BLaER1 treated with 17β-estradiol and CSF1 and Interleukin-3, amounts not matched to agents 10 nM and 100 nM (cell line): ENCODE measurements around the gene RANBP3.

ENCODE experiments used
- H3K27ac ChIP-seq, 11 experiments: shearing (Covaris generic); formaldehyde crosslinking; 2 replicates each; pipeline ENCODE4 v1.8.1; 2022
- H3K27me3 ChIP-seq, 11 experiments: shearing (Covaris generic); formaldehyde crosslinking; 2 replicates each; pipeline ENCODE4 v1.8.1; 2022
- H3K36me3 ChIP-seq, 11 experiments: shearing (Covaris generic); formaldehyde crosslinking; 2 replicates each; pipeline ENCODE4 v1.8.1; 2022
- H3K4me1 ChIP-seq, 10 experiments: shearing (Covaris generic); formaldehyde crosslinking; 2 replicates each; pipeline ENCODE4 v1.8.1; 2022
- H3K4me2 ChIP-seq, 11 experiments: shearing (Covaris generic); formaldehyde crosslinking; 2 replicates each; pipeline ENCODE4 v1.8.1; 2022
- H3K4me3 ChIP-seq, 10 experiments: shearing (Covaris generic); formaldehyde crosslinking; 2 replicates each; pipeline ENCODE4 v1.8.1; 2022
- H3K9ac ChIP-seq, 11 experiments: shearing (Covaris generic); formaldehyde crosslinking; 2 replicates each; pipeline ENCODE4 v1.8.1; 2022
- H3K9me3 ChIP-seq, 11 experiments: shearing (Covaris generic); formaldehyde crosslinking; replicated peaks in 1 of 11; 2 replicates each; pipeline ENCODE4 v1.8.1; 2022
- H4K20me1 ChIP-seq, 11 experiments: shearing (Covaris generic); formaldehyde crosslinking; 2 replicates each; pipeline ENCODE4 v1.8.1; 2022
- Cebpa-rat ChIP-seq, 11 experiments: shearing (Covaris generic); IDR thresholded peaks; 2 replicates each; pipeline ENCODE4 v1.8.1; 2022

The RANBP3 gene

DNA sequence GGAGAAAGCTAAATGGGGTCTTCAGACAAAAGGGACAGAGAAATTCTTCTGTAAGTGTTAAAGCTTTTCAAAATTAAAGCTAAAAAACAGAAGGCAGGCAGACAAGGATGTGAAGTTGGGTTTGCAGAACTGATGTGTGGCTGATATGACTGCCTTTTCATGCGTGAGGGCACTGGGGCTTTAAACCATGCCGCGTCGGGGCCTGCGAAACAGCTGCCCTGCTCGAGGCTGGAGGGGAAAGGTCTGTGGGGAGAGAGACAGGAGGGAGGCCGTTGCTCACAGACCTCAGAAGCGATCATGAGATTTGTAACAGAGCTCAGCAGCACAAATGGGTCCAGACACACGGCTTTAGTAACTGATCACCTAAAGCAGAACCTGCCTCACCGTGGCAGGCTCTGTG, 40.4 kb downstream of the RANBP3 start:
- peaks cover 63 to 93% (median 82%) of the 10 kb centered on the region in 11 experiments for H3K36me3 ChIP-seq
- peak overlapping the region in 6 of 11 experiments; percentile 21 to 65 (median 44); a peak in 9 of 22 replicates for H3K27ac ChIP-seq
- peak overlapping the region in 9 of 11 experiments; percentile 11 to 74 (median 38); a peak in 15 of 22 replicates for H3K9ac ChIP-seq
- no peaks in the 10 kb centered on the region for H3K27me3 ChIP-seq
- H3K4me3 ChIP-seq = no peak overlapping the region; a peak in 1 of 20 replicates
- peaks cover 15 to 60% (median 58%) of the 10 kb centered on the region in 10 experiments for H3K4me1 ChIP-seq
- peaks cover 83 to 100% (median 99%) of the 10 kb centered on the region in 11 experiments; a peak in 21 of 22 replicates for H4K20me1 ChIP-seq
- TF ChIP-seq Cebpa-rat (IDR thresholded peaks at IDR 0.05) = no peak
- peak overlapping the region; percentile 2 to 93 (median 73); a peak in 20 of 22 replicates for H3K4me2 ChIP-seq
- no peaks in the 10 kb centered on the region for H3K9me3 ChIP-seq

GRCh38 chr19:5936292-5936592, 41.7 kb downstream of the RANBP3 start:
- Histone ChIP-seq H3K27ac (0 out of 22 replicates have a peak overlapping the region, but pooled peaks of 2 of the 11 experiments have one; percentile 21 to 35), H3K4me1 (peaks cover 15 to 60% (median 58%) of the 10 kb centered on the region in 10 experiments), H4K20me1 (peaks cover 69 to 99% (median 86%) of the 10 kb centered on the region in 11 experiments; a peak in 21 of 22 replicates), H3K9me3 (no peaks in the 10 kb centered on the region), H3K36me3 (peaks cover 64 to 93% (median 82%) of the 10 kb centered on the region in 11 experiments), H3K27me3 (no peaks in the 10 kb centered on the region), H3K4me3 (no peak overlapping the region), H3K4me2 (peak overlapping the region in 9 of 11 experiments; percentile 40 to 93 (median 73); a peak in 18 of 22 replicates), H3K9ac (peak overlapping the region in 4 of 11 experiments; percentile 44 to 67 (median 54); a peak in 7 of 22 replicates)
- no peak for TF ChIP-seq Cebpa-rat (IDR thresholded peaks at IDR 0.05)

- peak overlapping the region in 3 of 11 experiments; percentile 21 to 35 (median 34); a peak in 2 of 22 replicates for H3K27ac ChIP-seq
- H3K9me3 ChIP-seq = no peaks in the 10 kb centered on the region
- H3K4me2 ChIP-seq = peak overlapping the region in 9 of 11 experiments; percentile 40 to 93 (median 73); a peak in 18 of 22 replicates
- peaks cover 64 to 99% (median 81%) of the 10 kb centered on the region in 11 experiments; a peak in 21 of 22 replicates for H4K20me1 ChIP-seq
- no peaks in the 10 kb centered on the region for H3K27me3 ChIP-seq
- peak overlapping the region in 6 of 11 experiments; percentile 5 to 67 (median 48); a peak in 8 of 22 replicates for H3K9ac ChIP-seq
- no peak overlapping the region for H3K4me3 ChIP-seq
- no peak for TF ChIP-seq Cebpa-rat (IDR thresholded peaks at IDR 0.05)
- peaks cover 64 to 93% (median 82%) of the 10 kb centered on the region in 11 experiments for H3K36me3 ChIP-seq
- H3K4me1 ChIP-seq = peaks cover 15 to 60% (median 58%) of the 10 kb centered on the region in 10 experiments
These were observed 42.3 kb downstream of the RANBP3 start for GRCh38 chr19:5935473-5936291.

- no peak overlapping the region for H3K4me3 ChIP-seq
- H3K27ac ChIP-seq = peak overlapping the region in 1 of 11 experiments; percentile 21; a peak in 1 of 22 replicates
- no peaks in the 10 kb centered on the region for H3K27me3 ChIP-seq
- H3K9ac ChIP-seq = peak overlapping the region in 5 of 11 experiments; percentile 5 to 44 (median 31); a peak in 7 of 22 replicates
- no peaks in the 10 kb centered on the region for H3K9me3 ChIP-seq
- peaks cover 56 to 99% (median 77%) of the 10 kb centered on the region in 11 experiments; a peak in 21 of 22 replicates for H4K20me1 ChIP-seq
- no peak for TF ChIP-seq Cebpa-rat (IDR thresholded peaks at IDR 0.05)
- H3K36me3 ChIP-seq = peaks cover 64 to 93% (median 82%) of the 10 kb centered on the region in 11 experiments
- peak overlapping the region in 5 of 11 experiments; percentile 16 to 93 (median 73); a peak in 7 of 22 replicates for H3K4me2 ChIP-seq
- peaks cover 15 to 55% (median 53%) of the 10 kb centered on the region in 10 experiments for H3K4me1 ChIP-seq
These were observed 43.0 kb downstream of the RANBP3 start for GRCh38 chr19:5934774-5935472.

DNA sequence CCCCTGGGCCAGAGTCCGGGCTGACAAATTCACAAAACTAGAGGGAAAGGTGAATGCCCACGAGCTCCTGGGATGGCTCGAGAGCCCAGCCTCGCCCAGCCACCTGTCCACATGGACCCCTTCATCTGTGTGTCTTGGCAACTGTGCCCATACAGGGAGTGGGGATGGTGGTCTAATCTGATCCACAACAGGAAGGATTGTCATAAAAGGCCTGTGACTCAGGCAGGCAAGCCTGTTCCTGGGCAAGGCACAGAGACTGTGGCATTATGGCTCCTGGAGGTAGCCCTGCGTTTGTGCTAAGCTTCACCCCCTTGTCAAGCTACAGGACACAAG, 43.9 kb downstream of the RANBP3 start:
- H3K4me2 ChIP-seq = no peak overlapping the region
- no peaks in the 10 kb centered on the region for H3K9me3 ChIP-seq
- H3K27me3 ChIP-seq = no peaks in the 10 kb centered on the region
- H3K4me3 ChIP-seq = no peak overlapping the region
- H3K27ac ChIP-seq = no peak overlapping the region
- no peak for TF ChIP-seq Cebpa-rat (IDR thresholded peaks at IDR 0.05)
- H4K20me1 ChIP-seq = peaks cover 51 to 98% (median 68%) of the 10 kb centered on the region in 11 experiments; a peak in 21 of 22 replicates
- peaks cover 15 to 47% (median 45%) of the 10 kb centered on the region in 10 experiments for H3K4me1 ChIP-seq
- peak overlapping the region in 3 of 11 experiments; percentile 14 to 31 (median 25); a peak in 4 of 22 replicates for H3K9ac ChIP-seq
- H3K36me3 ChIP-seq = peaks cover 64 to 93% (median 82%) of the 10 kb centered on the region in 11 experiments

DNA sequence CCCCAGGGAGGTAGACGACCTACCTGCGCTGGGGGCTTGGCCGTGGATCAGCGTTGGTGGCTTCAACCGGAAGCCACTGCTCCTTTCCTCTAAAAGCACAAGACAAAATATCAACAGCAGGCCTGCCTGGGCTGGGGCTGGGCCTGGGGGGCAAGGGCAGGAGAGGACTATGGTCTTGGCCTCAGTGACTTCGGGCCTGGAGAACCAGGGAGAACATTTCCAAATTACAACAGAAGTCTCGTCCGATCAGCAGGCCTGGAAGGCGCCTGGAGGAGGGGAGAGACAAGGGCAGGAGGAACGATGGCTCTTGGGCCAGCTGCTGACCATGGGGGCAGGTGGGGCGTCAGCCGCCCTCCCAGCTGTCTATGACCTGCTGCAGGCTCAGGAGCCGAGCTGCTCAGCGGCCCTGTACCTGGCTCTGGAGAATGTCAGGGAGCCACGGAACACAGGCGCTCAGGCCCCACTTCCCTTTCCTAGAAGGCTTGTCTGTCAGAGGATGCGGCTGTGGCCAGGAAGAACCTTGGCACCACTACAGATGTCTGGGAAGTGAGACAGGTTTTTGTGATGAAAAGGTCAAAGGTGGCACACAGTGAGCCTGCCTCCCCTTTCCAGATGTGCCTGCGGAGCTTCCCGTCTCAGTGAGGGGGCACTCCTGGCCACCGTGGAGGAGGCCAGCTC, 44.4 kb downstream of the RANBP3 start:
- H3K27ac ChIP-seq = no peak overlapping the region
- no peak overlapping the region for H3K4me3 ChIP-seq
- TF ChIP-seq Cebpa-rat (IDR thresholded peaks at IDR 0.05) = no peak

DNA sequence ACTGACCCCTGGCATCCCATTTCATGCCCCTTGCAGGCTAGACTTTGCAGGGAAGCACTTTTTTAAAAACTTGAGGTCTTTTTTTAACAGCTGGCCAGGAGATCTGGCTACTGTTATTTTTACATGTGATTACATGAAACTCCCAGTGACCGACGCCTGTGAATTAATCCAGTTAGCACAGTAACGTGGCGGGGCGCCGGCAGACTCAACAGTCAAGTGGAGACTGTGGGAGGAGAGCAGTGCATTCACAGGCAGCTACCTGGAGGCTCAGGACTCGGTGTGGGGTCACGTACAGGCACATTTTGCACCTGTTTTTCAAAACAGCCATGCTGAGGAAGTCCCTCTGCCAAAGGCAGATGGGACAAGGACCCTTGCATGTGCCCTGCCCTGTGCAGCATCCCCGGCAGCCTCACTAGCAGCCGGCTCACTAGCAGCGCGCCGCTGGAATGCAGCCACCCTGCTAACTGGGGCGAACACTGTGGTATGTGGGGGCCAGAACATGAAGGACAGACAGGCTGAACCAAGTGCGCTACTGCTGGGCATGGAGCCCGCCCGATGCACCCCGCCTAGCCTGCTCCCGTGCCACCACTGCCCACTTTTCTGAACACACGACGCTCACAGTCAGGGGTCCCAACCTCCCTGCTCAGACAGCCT, 45.2 kb downstream of the RANBP3 start:
- peaks cover 77 to 93% (median 89%) of the 10 kb centered on the region in 11 experiments for H3K36me3 ChIP-seq
- H3K27me3 ChIP-seq = no peaks in the 10 kb centered on the region
- H3K9ac ChIP-seq = no peak overlapping the region
- peaks cover 41 to 85% (median 58%) of the 10 kb centered on the region in 11 experiments; a peak in 21 of 22 replicates for H4K20me1 ChIP-seq
- no peak for TF ChIP-seq Cebpa-rat (IDR thresholded peaks at IDR 0.05)
- H3K4me2 ChIP-seq = no peak overlapping the region
- H3K9me3 ChIP-seq = no peaks in the 10 kb centered on the region
- peaks cover 11 to 36% (median 32%) of the 10 kb centered on the region in 10 experiments for H3K4me1 ChIP-seq
- no peak overlapping the region for H3K27ac ChIP-seq
- H3K4me3 ChIP-seq = no peak overlapping the region

More for the DNA sequence above, 44.4 kb downstream of the RANBP3 start:
- H3K9me3 ChIP-seq = no peaks in the 10 kb centered on the region
- H3K4me2 ChIP-seq = no peak overlapping the region
- peaks cover 47 to 93% (median 65%) of the 10 kb centered on the region in 11 experiments; a peak in 21 of 22 replicates for H4K20me1 ChIP-seq
- H3K9ac ChIP-seq = peak overlapping the region in 3 of 11 experiments; percentile 14 to 31 (median 25); a peak in 5 of 22 replicates
- H3K36me3 ChIP-seq = peaks cover 69 to 93% (median 83%) of the 10 kb centered on the region in 11 experiments
- H3K4me1 ChIP-seq = peaks cover 15 to 42% (median 40%) of the 10 kb centered on the region in 10 experiments
- H3K27me3 ChIP-seq = no peaks in the 10 kb centered on the region

- no peak overlapping the region for H3K27ac ChIP-seq
- TF ChIP-seq Cebpa-rat (IDR thresholded peaks at IDR 0.05) = 0 out of 22 replicates have a peak, but pooled peaks of 1 of the 11 experiments have one; percentile 13
- peaks cover 5 to 36% (median 31%) of the 10 kb centered on the region in 10 experiments for H3K4me1 ChIP-seq
These were observed 45.8 kb downstream of the RANBP3 start for GRCh38 chr19:5932146-5932545.

More at GRCh38 chr19:5932146-5932545, 45.8 kb downstream of the RANBP3 start:
- Histone ChIP-seq H4K20me1 (peaks cover 35 to 85% (median 55%) of the 10 kb centered on the region in 11 experiments; a peak in 21 of 22 replicates), H3K4me3 (no peak overlapping the region), H3K9ac (no peak overlapping the region), H3K9me3 (no peaks in the 10 kb centered on the region), H3K36me3 (peaks cover 83 to 96% (median 94%) of the 10 kb centered on the region in 11 experiments), H3K4me2 (no peak overlapping the region), H3K27me3 (no peaks in the 10 kb centered on the region)
